HG02642 (cell line): Measurements from ENCODE around the gene PSMB4.
"Not testable (repeated sequence)": the region's sequence is repeated elsewhere in the genome, so short reads cannot be mapped to it uniquely, and the experiment has no call there.

Experiments used
- ATAC-seq: cut with Tn5 transposase; IDR thresholded peaks from one replicate; pipeline ENCODE4 v1.9.1; 2021; ENCODE audit warnings: mild to moderate bottlenecking; ENCODE audit not compliant: unreplicated experiment, poor library complexity

PSMB4 gene

DNA sequence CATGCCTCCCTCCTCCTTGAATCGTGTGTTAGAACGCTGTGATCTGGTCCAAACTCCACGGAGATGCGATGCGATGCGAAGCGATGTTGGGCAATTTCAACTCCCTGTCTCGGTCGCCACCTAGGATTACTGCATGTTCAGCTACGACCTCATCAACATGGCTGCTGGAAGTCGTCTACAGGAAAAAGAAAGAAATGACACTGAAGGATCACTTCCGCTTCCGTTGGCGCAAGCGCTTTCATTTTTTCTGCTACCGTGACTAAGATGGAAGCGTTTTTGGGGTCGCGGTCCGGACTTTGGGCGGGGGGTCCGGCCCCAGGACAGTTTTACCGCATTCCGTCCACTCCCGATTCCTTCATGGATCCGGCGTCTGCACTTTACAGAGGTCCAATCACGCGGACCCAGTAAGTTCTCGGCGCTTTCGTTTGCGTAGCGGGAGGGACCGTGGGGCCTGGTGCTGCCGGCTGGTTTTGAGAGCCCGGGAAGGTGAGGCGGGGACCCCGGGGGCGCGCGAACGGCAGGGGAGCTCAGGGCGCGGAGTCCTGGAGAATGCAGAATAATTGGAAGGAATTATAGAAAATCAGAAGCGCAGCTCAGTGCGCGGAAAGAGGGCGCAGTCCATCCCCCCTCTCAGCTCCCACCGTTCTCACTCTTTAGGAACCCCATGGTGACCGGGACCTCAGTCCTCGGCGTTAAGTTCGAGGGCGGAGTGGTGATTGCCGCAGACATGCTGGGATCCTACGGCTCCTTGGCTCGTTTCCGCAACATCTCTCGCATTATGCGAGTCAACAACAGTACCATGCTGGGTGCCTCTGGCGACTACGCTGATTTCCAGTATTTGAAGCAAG lies at the start of gene PSMB4:
Gene PSMB4, plus strand, starts transcription at position 250 of the 848 bp plus-strand sequence. Its CDS starts 15 bp downstream, at position 265.
- peak; percentile 85 for ATAC-seq

DNA sequence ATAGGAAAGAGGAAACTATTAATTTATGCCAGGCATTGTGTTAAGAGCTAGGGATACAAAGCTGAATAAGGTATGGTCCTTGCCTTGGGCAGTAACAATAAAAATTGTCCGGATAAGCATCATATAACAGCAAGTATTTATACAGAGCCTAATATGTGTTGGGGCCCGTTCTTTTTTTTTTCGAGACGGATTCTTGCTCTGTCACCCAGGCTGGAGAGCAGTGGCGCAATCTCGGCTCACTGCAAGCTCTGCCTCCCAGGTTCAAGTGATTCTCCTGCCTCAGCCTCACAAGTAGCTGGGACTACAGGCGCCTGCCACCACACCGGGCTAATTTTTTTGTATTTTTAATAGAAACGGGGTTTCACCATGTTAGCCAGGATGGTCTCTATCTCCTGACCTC lies 49.0 kb upstream of the PSMB4 start:
- ATAC-seq, result not testable (repeated sequence)

- ATAC-seq, result no peak
These were observed 47.2 kb upstream of the PSMB4 start for GRCh38 chr1:151352021-151352718.

DNA sequence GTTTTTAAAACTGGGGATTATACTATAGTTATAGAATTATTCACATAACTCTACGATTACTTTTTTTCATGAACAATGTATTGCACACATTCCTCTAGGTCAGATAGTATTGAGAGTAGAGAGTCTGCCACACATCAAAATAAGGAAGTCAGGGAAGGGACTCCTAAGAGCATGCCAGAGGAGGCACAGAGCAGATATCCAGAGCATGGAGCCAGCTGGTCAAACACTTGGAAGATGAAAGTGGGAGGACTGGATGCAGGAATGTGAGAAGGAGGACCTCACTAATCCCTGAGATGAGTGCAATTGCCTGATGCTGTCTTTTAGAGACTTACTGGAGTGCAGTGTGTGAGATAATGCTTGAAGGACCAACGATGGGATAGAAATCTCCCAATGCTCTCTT lies 42.7 kb upstream of the PSMB4 start:
- no peak for ATAC-seq

- ATAC-seq, result no peak
These were observed 37.5 kb upstream of the PSMB4 start for GRCh38 chr1:151361883-151362282.

GRCh38 chr1:151362308-151363155 lies 36.8 kb upstream of the PSMB4 start:
- no peak for ATAC-seq

GRCh38 chr1:151364996-151365395 lies 34.4 kb upstream of the PSMB4 start:
- no peak for ATAC-seq

- no peak for ATAC-seq
These were observed 31.5 kb upstream of the PSMB4 start for GRCh38 chr1:151367658-151368392.

DNA sequence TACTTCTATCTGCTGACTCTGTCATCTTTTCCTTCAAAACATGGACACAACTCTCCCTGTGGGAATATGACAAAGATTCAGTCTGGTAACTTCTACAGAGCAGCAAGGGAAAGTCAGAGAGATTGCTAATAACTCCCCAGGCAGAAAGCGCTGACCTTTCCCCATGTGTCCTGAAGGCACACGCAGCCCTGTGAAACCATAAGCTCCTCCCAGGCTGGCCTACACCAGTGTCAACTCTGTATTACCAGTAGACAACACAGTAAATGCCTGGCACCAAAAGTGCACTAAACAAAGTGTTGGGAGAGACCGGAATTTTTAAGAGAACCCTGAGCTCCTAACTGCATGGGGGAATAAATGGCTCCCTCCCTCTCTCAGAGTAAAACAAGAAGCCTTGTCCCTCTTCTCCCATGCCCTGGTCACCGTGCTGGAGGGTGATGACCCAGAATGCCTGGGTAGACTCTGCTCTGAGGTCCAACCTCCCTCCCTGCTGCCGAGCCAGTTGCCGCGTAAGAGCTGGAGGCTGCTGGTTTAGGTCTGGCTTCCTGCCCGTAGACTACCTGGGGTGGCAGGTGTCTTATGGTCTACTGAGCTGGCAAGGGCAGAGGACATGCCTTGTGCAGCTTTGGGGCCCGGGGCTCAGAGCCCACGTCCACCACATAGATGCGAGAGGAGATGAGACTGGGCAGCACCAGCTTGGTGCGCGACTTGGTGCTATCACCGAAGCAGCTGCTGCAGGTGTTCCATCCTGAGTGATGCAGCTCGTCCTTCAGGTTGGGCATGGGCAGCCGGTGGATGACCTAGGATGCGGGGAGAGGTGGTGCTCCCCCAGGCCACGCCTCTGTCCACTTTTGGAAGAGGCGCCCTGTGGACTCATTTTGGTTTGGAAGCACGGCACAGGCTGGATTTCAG lies 30.7 kb upstream of the PSMB4 start:
- no peak for ATAC-seq

- no peak for ATAC-seq
These were observed 30.1 kb upstream of the PSMB4 start for GRCh38 chr1:151369302-151369610.

DNA sequence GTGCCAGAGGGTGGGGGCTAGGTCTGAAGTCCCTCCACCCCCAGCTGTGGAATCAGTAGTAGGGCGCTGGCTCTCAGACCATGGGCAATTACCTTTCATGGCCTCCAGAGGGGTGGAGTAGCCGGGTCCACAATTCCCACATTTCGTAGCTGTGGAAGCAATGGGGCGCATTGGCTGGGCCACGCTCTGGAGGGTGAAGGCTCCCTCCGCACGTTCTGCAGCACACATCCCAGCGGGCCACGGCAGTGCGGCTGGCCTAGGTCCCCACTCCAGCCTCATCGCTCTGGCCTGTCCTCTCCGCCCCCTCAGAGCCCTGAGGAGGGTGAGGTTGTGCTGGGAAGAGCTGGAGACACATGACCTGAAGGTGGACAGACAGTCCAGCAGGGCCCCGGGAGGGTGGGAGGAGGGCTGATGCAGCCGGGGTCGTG lies 29.7 kb upstream of the PSMB4 start:
- no peak for ATAC-seq

DNA sequence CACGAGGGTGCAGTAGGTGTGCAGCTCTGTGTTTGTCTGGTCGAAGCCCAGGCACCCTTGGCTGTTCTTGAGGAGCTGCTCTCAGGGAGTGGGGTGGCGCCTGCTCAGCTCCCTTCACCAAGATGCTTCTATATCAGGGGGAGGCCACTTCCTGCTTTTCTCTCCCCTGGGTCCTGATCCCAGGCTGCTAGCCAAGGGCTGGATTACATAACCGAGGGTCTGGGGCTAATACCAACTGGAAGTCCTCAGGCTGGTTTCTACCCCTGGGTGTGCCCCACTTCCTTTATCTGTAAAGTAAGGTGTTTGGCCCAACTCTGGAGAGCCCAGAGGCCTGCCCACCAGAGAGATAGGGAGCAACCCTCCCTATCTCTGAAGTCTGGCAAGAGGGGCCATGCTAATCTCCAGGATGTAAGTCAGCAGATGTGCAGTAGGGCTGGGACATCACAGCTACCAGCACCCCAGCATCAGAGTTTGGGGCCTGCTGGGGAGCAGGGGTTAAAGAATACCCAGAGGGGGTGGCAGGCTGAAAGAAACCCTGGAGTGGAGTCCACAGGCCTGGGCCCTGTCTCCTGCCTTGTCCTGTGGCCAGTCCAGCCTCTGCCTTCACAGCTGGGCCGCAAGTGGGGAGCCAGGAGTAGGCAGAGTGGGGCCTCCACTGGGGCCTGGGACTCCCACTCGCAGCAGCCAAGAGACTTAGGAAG lies 29.0 kb upstream of the PSMB4 start:
- no peak for ATAC-seq

DNA sequence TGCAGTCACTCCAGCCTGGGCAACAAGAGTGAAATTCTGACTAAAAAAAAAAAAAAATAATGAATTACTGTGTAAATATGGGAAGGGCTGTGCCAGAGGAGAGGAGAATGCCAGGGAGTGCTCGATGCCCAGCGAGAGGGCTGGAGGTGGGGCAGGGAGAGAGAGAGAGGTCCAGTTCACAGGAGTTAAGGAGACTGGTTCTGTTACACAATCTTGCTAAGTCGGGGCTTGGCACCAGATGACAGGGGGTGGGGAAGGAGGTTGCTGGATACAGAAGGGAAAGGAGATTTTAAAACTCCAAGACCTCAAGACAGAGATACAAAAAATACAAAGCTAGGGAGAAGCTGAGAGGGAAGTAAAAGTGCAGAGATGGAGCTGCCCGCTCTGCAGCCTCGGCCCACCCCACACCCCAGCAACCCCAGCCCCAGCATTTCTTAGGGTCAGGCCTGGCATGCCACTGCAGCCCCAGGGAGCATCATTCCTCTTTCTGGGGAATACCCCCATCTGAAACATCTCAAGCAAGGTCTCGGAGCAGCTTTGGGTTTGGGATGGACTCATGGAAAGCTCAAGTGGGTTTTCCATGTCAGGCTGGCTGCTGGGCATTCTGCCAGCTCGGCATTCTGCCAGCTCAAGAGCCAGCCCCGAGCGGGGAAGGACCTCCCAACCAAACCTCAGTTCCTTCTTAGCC lies 27.9 kb upstream of the PSMB4 start:
- no peak for ATAC-seq

DNA sequence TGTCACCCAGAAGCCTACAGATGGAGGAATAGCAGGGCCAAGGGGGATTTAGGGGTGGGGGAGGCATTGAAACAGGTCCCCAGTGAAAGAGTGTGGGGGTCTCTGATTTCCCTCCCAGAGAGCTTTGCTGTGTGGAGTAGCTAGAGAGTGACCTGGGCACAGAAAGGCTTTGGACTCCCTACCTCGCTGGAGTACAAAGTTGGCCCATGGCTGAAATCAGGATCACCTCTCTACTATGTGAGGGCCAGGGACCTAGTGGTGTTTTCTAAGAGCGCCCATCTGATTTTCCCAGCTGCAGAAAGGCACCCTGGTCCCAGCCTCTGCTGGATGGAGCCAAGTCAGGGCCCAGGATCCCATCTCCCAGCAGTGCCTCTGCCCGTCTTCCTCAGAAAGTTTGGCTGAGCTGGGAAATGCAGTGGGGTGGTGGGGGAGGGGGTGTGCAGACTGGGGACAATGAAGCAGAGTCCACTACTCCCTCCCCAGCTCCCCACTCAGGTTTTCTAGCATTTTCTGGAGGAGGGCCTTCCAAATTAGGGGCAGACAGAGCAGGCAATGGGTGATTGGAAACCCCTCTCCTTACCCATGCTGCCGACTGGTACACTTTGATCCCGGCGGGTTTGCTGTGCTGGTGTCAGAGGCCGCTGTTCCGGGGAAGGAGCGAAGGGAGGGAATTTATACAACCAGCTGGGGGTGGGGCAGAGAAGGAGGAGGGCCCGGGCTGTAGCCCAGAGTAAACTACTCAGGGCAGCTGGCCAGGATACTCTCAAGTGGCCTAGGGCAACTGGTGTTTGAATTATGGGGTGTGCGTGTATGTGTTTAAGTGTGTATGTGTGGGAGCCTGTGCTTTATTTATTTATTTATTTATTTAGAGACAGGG lies 27.1 kb upstream of the PSMB4 start, which contains the start of gene SELENBP1:
Gene SELENBP1, minus strand, starts transcription at position 648 of the 877 bp plus-strand sequence. Its CDS starts 64 bp downstream, at position 584.
- no peak for ATAC-seq

- ATAC-seq, result no peak
These were observed 26.2 kb upstream of the PSMB4 start for GRCh38 chr1:151373196-151373595.

GRCh38 chr1:151377150-151377884 lies 22.1 kb upstream of the PSMB4 start:
- no peak for ATAC-seq
